Stimulated activated CD4-positive, alpha-beta T cell treated with anti-CD3 and anti-CD28 coated beads, TNF-alpha, amount 100 ng/mL, for 24 hours (primary cell): ENCODE measurements around the gene RESF1.

Experiments
- DNase-seq, 3 experiments: peaks; one replicate each; pipeline ENCODE4 v3.0.0-alpha.2; 2020; ENCODE audit warnings: low read depth in 3 of 3

Gene RESF1

DNA sequence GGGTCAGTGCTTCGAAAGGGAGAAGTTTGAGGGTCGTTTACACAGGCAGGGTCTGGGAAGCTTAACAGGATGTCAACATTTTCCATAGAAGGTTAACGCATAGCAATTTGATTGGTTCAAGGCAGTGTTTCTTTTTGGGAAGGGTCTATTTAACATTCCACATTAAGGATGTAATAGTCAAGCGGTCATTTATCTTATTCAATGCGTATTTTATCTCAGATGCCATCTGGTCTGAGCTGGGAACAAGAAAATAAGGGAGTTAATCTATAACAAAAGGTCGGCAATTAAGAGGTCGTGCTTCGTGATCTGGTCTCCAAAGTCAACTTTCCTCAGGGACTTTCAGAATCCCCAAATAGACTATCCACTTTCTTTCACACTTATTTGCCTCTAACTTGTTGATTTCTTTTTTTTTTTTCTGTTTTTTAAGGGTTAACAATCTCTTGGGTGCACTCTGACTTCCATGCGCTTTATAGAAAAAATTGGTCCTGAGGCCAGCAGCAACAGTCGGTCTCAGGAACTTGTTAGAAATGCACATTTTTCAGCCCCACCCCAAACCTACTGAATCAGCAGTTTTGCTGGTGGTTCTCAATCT lies 550 bp upstream of the RESF1 start:
- DNase-seq, result no peak

DNA sequence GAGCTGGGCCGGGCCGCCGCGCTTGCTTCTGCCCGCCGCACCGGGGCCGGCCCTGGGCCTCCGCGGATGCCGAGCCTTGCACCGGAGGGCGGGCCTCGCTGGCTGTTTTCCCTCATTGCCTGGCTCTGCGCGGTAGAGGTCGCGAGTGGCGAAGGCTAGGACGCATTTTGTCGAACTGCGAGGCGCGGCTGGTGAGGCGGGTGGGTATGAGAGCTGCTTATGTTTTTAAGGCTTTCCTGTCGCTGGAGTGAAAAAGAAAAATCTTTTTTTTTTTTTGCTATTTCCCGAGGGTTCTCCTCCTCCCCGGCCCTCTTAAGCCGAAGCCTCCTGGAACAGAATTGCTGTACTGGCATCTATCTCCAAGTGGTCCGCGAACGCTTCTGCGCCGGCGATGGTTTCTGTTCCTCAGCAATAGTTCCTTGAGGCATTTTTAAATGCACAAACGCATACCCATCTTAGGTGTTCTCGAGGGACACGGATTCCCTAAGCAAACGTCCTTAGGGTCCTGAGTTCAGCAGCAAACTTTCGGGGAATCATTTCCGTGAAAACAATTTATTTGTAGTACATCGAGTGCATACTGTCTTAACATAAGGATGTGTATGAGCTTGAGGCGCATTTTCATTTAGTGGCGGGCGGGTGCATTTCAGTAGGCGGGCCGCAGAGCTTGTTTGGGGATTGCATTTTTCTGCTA lies 631 bp downstream of the RESF1 start:
- peak in 2 of 3 experiments; percentile 49 to 61 for DNase-seq

DNA sequence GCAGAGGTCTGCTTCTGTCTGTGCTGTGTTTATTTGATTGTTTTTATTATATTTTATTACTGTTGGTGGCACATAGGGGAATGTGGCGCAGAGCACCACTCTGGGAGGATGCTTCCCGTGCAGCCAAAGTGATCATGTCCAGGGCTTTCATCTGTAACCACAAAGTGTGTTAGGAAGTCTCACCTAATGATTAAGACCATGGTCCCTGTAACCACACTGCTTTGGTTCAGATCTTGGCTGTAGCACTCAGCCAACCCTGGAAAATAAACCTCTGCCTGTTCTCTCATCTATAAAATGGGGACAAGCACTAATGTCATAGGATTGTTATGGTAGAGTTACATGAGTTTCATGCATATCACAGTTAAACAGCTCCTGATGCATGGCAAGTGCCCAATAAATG lies 1.9 kb downstream of the RESF1 start:
- no peak for DNase-seq

DNA sequence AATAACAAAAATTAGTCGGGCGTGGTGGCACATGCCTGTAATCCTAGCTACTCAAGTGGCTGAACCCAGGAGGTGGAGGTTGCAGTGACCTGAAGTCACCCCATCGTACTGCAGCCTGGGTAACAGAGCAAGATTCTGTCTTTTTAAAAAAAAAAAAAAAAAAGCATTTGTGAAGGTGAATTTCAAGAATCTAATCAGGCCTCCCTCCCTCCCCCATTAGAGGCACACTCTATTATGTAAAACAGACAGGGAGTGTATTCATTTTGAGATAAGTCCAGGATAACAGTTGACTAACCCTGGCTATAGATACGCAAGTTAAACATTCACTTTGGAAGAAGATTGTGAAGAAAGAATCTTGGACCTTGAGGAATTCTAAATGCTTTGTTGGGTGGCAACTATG lies 2.9 kb downstream of the RESF1 start:
- no peak for DNase-seq

DNA sequence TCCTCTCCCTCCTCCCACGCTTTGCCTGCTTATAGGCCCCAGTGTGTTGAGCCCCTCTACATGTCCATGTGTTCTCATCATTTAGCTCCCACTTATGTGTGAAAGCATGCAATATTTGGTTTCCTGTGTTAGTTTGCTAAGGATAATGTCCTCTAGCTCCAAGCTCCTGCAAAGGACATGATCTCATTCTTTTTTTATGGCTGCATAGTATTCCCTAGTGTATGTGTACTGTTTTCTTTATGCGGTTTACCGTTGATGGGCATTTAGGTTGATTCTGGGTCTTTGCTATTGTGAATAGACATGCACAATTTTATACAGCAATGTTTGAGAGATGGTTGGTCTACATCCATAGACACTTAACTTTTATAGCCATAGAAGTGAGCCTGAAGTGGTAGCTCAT lies 5.1 kb downstream of the RESF1 start:
- no peak for DNase-seq

DNA sequence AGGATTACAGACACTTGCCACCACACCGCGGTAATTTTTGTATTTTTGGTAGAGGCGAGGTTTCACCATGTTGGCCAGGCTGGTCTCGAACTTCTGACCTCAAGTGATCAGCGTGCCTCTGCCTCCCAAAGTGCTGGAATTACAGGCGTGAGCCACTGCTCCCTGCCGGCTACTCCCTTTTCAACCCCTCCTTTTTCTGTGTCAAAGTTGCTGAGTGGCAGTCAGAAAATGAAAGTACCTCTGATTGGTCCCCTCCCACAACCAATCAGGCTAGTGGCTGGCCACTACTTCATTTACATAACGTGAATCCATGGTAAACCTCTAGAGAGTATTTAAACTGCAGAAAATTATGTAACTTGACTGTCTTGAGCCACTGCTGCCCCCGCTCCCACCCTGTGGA lies 5.9 kb downstream of the RESF1 start:
- peak in 1 of 3 experiments; percentile 12 for DNase-seq

DNA sequence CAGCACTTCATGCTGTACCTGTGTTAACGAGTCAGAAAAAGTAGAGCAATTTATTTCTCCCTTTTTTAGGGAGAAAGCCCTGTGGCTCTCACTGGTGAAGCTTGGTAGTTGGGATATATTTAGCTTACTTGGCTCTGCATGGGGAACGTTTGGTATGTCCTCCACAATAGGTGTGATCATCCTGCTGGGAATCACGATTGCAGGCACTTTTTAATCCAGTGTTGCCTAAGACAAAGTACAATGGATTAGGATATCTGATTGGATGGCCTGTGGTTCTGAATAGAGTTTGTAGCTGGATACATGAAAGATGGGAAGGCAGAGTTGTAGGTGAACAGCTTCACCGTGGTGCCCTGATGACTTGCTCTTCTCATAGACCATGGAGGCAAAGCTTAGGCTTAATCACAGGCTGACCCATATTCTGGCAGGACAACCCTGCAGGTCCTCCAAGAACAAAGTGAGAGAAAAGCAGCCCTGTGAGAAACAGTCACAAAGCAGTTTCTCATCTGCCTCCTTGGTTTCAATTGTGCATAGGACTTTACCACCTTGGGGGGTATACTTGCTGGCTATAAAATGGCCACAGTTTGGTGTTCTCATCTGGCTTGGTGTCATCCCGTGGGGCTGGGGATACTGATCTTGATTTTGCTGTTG lies 7.5 kb downstream of the RESF1 start:
- DNase-seq, result no peak

DNA sequence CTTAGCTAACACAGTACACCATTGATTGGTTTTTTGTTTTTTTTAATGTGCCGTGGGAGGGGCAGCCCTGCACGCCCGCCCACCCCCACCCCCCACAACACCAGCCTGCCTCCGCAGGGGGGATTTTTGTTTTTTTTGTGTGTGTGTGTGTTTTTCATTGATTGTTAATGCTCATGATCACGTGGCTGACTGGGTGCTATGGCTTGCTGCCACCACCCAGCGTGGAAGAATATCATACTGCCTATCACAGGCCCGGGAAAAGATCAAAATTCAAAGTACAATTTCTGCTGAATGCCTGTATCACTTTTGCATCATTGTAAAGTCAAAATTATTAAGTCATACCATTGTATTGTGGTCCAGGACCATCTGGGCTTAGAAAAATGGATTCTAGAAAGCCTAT lies 8.3 kb downstream of the RESF1 start:
- no peak for DNase-seq

DNA sequence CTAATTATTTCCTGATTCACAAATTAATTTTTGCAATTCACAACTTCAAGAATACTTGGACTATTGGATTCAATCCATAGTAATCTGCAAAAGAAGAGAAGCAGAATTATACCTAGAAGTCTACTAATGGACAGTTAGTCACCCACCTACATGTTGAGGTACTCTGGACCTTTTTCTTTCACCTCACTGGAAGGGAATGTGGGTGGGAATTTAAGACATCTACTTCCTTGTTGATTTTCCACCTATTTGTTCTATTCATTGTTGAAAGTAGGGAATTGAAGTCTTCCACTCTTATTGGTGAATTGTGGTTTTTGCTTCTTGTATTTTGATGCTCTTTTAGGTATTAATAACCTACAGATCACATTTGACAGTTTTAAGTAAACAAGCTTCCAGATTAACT lies 11.0 kb downstream of the RESF1 start:
- DNase-seq, result no peak

DNA sequence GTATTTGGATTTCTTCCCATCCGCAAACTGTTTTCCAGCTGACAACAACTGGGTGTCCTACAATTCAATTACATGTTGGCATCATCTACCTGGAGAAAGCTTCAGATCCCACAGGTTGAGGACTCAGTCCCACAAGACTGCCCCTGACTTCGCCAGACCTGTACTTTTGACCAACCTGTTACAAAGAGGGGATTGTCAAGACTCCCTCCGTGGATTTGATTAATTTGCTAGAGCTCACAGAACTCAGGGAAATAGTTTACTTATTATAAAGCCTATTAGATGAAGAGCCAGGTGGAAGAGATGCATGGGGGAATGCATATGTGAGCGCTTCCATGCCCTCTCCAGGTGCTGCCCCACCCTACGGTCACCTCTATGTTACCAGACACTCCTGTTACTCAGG lies 14.6 kb downstream of the RESF1 start:
- no peak for DNase-seq

DNA sequence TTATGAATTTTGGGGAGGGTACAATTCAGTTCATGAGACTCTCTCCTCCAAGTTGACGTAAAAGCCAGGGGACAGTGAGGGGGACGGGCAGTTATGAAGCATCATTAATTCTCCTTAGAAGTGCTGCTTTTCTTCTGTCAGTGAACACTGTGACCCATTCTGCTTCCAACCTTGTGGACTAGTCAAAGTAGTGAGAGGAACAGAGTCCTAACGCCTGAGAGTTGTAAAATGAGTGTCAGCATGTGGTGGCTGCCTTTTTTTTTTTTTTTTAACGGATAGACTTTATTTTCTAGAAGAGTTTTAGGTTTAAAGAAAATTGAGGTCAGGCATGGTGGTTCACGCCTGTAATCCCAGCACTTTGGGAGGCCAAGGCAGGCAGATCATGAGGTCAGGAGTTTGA lies 15.5 kb downstream of the RESF1 start:
- no peak for DNase-seq

DNA sequence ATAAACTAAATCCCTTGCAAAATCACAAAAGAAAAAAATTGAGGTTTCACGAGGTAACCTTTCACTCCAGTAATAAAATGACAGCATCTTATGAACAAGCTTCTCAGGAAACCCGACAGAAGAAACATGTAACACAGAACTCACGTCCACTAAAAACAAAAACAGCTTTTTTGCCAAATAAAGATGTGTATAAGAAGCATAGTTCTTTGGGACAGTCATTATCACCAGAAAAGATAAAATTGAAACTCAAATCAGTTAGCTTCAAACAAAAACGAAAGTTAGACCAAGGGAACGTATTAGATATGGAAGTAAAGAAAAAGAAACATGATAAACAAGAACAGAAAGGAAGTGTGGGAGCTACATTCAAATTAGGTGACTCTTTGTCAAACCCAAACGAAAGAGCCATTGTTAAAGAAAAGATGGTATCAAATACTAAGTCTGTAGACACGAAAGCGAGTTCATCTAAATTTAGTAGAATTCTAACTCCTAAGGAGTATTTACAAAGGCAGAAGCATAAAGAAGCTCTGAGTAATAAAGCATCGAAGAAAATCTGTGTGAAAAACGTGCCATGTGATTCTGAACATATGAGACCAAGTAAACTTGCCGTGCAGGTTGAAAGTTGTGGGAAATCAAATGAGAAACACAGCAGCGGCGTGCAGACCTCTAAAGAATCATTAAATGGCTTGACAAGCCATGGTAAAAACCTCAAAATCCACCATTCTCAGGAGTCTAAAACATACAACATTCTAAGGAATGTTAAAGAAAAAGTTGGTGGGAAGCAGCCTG lies 25.8 kb downstream of the RESF1 start:
- DNase-seq, result no peak

DNA sequence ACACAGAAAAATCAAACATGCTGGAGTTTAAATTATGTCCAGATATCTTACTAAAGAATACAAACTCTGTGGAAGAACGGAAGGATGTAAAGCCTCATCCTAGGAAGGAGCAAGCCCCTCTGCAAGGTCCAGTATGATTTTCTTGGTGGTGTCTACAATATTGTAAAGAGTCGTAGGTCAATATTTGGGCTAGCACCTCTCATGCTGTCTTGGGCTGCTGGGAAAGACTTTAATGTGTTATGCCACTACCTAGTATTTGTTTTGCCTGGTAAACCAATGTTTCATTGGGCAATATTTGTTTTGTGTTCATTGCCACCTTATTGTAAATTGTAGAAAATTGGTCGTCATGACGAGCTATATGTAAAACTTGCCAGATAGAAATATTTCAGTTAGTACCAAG lies 26.6 kb downstream of the RESF1 start:
- DNase-seq, result no peak

DNA sequence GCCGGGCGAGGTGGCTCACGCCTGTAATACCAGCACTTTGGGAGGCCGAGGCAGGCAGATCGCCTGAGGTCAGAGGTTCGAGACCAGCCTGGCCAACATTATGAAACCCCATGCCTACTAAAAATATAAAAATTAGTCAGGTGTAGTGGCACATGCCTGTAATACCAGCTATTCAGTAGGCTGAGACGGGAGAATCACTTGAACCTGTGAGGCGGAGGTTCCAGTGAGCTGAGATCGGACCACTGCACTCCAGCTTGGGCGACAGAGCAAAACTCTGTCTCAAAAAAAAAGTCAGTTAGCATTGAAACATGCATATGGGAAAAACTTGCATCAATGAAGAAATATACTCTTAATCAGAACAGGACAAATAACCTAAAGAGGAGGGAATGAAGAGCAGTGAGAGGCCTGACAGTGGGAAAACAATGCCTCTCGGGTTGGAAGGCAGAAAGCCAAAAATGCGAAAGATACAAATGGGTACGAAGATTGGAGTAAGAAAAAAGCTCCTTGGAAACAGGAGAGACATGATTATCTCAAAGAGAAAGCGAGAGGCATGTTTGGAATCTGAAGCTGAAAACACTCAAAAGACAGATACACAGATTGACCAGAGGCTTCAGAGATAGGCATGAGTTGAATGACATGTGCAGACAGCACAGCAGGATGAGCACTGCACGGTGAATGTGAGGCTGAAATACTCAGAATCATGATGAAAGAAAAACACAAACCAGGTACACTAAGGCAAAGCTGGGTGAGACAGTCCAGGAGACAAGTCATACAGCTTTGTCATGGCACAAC lies 30.6 kb downstream of the RESF1 start:
- DNase-seq, result no peak

DNA sequence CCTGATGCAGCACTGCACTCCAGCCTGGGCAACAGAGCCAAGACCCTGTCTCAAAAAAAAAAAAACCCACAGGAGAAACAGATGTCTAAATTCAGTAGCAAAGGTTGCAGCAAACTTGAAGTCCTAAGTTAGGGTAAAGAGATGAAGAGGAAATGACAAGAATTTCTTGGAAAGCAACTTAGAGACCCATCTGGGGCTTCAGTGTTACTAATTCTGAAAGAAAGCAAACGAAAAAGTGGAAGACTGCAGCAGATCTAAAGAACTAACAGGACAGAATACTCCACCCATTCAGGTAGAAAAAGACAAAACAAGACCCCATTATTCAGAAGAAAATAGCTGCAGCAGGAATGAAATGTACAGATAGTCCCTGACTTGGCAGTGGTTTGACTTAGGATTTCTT lies 31.9 kb downstream of the RESF1 start:
- no peak for DNase-seq

DNA sequence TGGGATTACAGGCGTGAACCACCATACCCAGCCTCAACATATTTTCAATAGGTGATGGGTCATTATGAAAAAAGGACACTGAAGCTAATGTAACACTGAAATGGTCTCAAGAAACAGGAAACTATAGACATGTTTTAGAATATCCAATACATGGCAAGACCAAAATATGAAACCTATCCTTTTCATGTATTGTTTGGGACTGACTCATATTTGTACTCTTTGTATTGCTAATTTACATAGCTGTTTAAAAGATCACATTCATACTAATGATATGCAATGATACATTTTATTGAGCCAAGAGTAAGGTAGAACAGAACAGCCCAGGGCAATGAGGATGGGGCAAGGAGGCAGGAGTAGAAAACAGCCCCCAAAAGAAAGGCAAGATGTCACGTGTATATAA lies 32.6 kb downstream of the RESF1 start:
- no peak for DNase-seq

DNA sequence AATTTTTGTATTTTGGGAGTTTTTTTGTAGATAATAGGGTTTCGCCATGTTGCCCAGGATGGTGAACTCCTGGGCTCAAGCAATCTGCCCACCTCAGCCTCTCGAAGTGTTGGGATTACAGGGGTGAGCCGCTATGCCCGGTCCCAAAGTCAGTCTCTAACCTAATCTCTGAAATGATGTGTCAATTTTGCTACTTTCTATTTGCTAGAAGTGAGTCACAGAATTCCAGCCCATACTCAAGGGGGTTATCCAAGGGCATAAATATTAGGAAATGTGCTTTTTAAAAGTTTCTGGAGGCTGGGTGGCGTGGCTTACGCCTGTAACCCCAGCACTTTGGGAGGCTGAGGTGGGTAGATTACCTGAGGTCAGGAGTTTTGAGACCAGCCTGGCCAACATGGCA lies 40.5 kb downstream of the RESF1 start:
- DNase-seq, result no peak

DNA sequence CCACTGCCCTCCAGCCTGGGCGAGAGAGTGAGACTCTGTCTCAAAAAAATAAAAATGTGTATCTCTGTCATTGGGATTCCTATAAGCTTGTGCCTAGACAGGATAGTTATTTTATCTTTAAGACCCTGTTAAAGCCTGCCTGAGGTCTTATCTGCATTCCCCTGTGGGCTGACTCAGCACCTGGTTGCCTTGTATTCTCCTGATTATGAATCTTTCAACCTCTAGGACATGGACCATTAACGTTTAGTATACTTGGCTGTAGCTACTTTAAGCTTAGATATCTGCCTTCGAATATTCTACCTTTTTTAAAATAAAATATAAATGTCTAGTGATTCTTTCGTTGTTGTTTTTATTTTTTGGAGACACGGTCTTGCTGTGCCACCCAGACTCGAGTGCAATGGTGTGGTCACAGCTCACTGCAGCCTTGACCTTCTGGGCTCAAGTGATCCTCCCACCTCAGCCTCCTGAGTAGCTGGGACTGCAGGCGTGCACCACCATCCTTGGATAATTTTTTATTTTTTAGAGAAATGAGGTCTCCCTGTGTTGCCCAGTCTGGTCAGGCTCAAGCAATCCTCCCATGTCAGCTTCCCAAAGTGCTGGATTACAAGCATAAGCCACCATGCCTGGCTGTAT lies 41.3 kb downstream of the RESF1 start:
- DNase-seq, result no peak

DNA sequence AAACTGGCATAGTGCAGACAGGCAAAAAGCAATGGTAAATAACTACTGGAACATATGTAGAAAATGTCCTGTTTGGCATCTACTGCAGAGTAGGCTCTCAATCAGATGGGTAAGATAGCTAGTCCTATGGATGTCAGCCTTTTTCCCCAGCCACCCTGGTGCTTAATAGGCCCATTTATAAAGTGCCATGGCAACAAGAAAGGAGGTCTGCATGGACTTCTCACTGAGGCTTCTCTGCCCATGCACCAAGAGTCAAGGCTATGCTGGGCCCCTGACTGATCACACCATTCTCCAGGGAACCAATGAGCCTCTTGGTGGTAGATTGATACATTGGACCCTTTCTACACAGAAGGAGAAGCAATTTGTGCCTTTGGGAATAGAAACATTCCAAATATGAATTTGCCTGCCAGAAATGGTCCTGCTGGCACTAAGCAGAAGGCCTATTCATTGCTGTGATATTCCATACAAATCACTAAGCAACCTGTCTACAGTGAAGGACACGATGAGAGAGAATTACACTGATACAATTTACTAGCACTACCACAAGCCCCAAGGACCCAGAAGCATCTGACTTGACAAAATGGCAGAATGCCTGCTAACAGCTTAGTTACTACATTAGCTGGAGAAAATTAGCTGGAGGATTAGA lies 43.8 kb downstream of the RESF1 start:
- no peak for DNase-seq

DNA sequence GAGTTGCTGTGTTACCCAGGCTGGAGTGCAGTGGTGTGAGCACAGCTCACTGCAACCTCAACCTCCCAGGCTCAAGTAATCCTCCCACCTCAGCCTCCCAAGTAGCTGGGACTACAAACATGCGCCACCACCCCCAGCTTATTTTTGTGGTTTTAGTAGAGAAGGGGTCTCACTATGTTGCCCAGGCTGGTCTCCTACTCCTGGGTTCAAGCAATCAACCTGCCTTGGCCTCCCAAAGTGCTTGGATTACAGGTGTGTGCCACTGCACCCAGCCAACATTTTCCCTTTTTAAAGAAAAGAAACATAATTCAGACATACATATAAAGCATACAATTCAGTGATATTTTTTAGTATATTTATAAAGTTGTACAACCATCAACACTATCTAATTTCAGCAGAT lies 44.4 kb downstream of the RESF1 start:
- DNase-seq, result no peak
